T-helper 1 cell treated with Interleukin-12 subunit alpha and Interleukin-12 subunit beta and Interleukin-4 antibody, amounts not matched to agents 30 ng/mL and 1 ng/mL, for 36 hours (primary cell): ENCODE measurements around the gene KAT8. TPM values are rescaled to one million over a fixed set of nuclear protein-coding genes. Genes with fewer than 3 reads are reported as not detected.

Experiments used
- intact Hi-C: fragments of 100-400 bp; cut with micrococcal nuclease; formaldehyde crosslinking; loops from one replicate; pipeline ENCODE4 v1.15.1; 2024
- total RNA-seq: library from RNA; stranded (reverse); gene quantifications from 2 replicates; pipeline ENCODE4 v1.2.3, GENCODE V29; 2022

Gene KAT8
- total RNA-seq = 53.5 and 55.4 TPM in 2 replicates

- intact Hi-C loops = loop anchor here (1.0 to 10.0 kb wide), 12 partner anchors 23 to 757 kb away; partner anchors contain the start of genes SETD1A, STX4, VKORC1 and ZNF267
These were observed at the start of gene KAT8 for GRCh38 chr16:31117384-31118222. Gene KAT8, plus strand, starts transcription at chr16:31117664. Its CDS starts 18 bp downstream, at chr16:31117682.

- intact Hi-C loops = loop anchor here (1.0 to 5.0 kb wide), 6 partner anchors 8 to 800 kb away; partner anchors contain the start of genes PRR14, RUSF1 and ZNF267
These were observed 45.6 kb upstream of the KAT8 start for GRCh38 chr16:31071861-31072260.

DNA sequence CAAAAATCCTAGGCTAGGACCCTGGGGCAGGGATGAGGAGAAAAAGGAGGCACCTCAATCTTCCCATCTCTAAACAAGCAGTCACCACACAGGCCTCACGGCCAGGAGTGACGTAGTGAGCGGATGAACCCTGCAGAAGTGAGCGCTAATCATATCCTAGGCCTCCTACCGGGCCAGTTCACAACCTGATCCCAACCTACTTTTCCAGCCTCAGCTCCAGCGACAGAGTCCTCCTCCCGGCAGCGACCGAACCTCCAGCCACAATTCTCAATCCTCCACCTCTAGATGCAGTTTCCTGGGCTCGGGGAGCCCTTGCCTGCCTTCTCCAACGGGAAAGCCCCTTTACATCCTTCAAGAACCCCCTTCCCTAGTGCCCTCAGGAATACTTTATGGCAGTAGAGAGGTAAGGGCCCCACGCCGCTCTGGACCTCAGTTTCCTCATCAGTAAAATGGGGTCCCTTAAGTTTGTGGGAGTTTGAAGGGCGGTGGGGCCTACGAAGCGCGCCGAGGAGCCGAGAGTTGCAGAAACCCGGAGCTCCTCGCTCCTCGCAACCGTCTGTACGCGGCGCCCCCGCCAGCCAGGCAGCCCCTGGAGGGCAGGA, 44.8 kb upstream of the KAT8 start:
- intact Hi-C loops = loop anchor here (1.0 to 5.0 kb wide), 7 partner anchors 8 to 800 kb away; partner anchors contain the start of genes PRR14, RUSF1 and ZNF267

- intact Hi-C loops = loop anchor here (1.0 to 5.0 kb wide), 6 partner anchors 259 to 799 kb away; partner anchors contain the start of genes PRR14, RUSF1 and ZNF267
These were observed 44.1 kb upstream of the KAT8 start for GRCh38 chr16:31073142-31073969.

DNA sequence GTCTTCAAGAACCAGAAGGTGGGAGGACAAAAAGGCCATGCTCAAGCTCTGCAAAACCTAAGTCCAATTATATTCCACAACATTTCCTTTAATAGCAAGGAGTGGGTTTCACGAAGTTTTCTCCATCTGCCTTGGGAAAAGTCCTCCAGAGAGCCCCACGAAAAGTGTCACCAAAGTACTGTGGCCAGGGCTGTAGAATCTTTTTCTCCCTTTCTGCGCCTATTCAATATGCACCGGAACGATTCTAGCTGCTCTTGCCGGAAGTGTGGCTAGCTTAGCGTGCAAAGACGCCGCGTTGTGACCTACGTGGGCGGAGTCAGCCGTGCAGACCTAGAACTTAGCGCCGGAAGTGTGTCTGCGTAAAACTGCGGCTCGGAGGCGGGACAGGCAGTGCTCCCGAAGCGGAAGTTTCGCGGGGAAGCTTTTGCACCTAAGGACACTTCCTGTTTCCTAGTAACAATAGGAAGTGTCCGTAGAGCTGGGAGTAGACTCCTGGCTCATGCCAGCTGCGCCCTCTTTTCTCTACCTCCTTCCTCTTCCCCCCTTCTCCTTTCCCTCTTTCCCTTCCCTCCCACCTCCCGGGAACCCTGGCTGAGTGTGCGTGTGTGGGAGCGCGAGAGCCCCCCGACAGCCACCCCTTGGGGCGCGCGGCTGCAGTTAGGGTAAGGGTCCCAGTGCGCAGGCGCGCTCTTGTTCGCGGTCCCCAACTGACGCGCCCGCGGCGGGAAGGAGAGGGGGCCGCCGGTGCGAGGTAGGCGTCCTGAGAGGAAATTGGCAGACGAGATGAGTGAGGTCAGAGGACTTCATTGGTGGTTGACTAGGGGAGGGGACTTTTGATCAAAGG, 43.3 kb upstream of the KAT8 start, which contains the start of the genes ZNF646 and ZNF668:
TSS of gene ZNF646 (plus strand) at position 453 of the 844 bp plus-strand sequence. CDS start 1,903 bp downstream, outside the sequence.
TSS of gene ZNF668 (minus strand) at position 271 of the 844 bp plus-strand sequence. CDS start 9,781 bp downstream, outside the sequence.
- intact Hi-C loops = loop anchor here (1.0 to 5.0 kb wide), 19 partner anchors 20 to 798 kb away; partner anchors contain the start of genes ARMC5, CFAP119, FBRS and FUS

DNA sequence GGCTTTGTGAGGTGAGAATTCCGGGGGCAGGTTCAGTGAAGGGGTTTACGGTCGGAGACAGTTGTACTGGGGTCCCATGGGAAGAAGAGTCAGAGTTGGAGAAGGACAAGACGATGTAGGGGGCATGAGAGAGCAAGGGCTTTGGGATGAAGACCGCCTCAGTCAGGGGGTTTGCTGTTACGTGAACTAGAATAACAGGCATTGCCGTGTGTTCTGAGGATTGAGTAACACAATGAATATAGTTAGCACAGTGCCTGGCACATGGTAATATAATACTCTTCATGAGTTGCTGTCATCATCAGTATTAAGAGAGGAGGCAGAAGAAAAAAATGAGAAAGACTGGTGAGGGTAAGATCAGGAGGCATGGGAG, 42.7 kb upstream of the KAT8 start:
- intact Hi-C loops = loop anchor here (1.0 to 5.0 kb wide), 16 partner anchors 20 to 798 kb away; partner anchors contain the start of genes ARMC5, CFAP119, FBRS and FUS

DNA sequence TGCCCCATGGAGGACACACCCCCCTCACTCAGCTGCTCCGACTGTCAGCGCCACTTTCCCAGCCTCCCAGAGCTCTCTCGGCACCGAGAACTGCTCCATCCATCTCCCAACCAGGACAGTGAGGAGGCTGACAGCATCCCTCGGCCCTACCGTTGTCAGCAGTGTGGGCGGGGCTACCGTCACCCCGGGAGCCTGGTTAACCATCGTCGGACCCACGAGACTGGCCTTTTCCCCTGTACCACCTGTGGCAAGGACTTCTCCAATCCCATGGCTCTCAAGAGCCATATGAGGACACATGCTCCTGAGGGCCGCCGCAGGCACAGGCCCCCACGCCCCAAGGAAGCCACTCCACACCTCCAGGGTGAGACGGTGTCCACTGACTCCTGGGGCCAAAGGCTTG, 41.1 kb upstream of the KAT8 start:
- intact Hi-C loops = no loop called here

DNA sequence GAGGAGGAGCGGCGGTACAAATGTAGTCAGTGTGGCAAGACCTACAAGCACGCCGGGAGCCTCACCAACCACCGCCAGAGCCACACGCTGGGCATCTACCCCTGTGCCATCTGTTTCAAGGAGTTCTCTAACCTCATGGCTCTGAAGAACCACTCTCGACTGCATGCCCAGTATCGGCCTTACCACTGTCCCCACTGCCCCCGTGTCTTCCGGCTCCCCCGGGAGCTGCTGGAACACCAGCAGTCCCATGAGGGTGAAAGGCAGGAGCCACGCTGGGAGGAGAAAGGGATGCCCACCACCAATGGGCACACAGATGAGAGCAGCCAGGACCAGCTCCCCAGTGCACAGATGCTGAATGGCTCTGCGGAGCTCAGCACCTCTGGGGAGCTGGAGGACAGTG, 40.4 kb upstream of the KAT8 start:
- intact Hi-C loops = no loop called here

GRCh38 chr16:31077592-31078396, 39.7 kb upstream of the KAT8 start:
- intact Hi-C loops = no loop called here

DNA sequence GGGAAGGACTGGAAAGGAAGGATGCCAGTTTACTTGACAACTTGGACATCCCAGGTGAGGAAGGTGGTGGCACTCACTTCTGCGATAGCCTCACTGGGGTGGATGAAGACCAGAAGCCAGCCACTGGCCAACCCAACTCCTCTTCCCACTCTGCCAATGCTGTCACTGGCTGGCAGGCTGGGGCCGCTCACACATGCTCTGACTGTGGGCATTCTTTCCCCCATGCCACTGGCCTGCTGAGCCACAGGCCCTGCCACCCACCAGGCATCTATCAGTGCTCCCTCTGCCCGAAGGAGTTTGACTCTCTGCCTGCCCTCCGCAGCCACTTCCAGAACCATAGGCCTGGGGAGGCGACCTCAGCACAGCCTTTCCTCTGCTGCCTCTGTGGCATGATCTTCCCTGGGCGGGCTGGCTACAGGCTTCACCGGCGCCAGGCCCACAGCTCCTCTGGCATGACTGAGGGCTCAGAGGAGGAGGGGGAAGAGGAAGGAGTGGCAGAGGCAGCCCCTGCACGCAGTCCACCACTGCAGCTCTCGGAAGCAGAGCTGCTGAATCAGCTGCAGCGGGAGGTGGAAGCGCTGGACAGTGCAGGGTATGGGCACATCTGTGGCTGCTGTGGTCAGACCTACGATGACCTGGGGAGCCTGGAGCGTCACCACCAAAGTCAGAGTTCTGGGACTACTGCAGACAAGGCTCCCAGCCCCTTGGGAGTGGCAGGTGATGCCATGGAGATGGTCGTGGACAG, 38.7 kb upstream of the KAT8 start:
- intact Hi-C loops = no loop called here

DNA sequence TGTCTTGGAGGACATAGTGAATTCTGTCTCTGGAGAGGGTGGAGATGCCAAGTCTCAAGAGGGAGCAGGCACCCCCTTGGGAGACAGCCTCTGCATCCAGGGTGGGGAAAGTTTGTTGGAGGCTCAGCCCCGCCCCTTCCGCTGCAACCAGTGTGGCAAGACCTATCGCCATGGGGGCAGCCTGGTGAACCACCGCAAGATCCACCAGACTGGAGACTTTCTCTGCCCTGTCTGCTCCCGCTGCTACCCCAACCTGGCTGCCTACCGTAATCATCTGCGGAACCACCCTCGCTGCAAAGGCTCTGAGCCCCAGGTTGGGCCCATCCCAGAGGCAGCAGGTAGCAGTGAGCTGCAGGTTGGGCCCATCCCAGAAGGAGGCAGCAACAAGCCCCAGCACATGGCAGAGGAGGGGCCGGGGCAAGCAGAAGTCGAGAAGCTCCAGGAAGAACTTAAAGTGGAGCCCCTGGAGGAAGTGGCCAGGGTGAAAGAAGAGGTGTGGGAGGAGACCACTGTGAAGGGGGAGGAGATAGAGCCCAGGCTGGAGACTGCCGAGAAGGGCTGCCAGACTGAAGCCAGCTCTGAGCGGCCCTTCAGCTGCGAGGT, 38.0 kb upstream of the KAT8 start:
- intact Hi-C loops = no loop called here

DNA sequence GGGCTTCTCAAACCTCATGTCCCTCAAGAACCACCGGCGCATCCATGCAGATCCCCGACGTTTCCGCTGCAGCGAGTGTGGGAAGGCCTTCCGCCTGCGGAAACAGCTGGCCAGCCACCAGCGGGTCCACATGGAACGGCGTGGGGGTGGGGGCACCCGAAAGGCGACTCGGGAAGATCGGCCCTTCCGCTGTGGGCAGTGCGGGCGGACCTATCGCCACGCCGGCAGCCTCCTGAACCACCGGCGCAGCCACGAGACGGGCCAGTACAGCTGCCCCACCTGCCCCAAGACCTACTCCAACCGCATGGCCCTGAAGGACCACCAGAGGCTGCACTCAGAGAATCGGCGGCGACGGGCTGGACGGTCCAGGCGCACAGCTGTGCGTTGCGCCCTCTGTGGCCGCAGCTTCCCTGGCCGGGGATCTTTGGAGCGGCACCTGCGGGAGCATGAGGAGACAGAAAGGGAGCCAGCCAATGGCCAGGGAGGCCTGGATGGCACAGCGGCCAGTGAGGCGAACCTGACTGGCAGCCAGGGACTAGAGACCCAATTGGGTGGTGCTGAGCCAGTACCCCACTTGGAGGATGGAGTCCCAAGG, 37.3 kb upstream of the KAT8 start:
- intact Hi-C loops = no loop called here

DNA sequence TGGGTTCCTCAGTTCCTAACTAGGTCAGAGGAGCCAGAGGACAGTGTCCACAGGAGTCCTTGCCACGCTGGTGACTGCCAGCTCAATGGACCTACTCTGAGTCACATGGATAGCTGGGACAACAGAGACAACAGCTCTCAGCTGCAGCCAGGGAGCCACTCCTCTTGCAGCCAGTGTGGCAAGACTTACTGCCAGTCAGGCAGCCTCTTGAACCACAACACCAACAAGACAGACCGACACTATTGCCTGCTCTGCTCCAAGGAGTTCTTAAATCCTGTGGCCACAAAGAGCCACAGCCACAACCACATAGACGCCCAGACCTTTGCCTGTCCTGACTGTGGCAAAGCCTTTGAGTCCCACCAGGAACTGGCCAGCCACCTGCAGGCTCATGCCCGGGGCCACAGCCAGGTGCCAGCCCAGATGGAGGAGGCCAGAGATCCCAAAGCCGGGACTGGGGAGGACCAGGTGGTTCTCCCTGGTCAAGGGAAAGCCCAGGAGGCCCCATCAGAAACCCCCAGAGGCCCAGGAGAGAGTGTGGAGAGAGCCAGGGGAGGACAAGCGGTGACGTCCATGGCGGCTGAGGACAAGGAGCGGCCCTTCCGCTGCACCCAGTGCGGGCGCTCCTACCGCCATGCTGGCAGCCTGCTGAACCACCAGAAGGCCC, 36.6 kb upstream of the KAT8 start:
- intact Hi-C loops = no loop called here

- intact Hi-C loops = no loop called here
These were observed 35.8 kb upstream of the KAT8 start for GRCh38 chr16:31081428-31082351.

DNA sequence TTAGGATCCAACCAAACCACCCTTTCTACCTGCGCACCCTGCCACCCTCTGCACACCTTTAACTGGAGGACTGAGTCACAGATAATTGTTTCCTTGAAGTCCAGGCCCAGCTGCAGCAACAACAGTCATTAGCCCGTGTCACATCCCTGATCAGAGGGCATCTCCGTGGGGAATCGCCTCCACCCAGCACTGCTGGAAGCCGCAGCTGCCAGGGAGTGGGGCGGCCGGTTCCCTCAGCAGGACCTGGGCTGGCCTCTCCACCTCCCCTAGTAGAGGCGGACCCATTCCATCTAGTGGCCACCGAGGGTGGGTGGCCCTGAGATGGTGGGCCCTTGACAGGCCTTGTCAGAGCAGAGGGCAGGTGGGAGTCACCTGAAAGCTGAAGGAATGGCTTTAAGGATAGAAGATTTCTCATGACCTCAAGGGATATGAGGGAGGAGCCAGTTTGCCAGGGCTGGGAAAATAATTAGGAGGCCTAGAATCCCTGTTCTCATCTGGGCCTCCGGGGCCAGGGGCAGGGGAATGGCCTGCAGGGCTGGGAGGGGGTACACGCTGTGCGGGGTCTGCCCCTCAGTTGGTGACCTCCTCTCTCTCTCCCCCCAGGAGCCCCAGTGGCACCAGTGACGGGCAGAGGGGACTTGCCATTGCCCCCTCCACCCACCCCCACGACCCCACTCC, 35.0 kb upstream of the KAT8 start:
- intact Hi-C loops = no loop called here
